Mesenchymal stem cell (in vitro differentiated cells and primary cell): ENCODE results near the gene PTPRG.

Experiments
- DNase-seq: peaks from one replicate; pipeline ENCODE4 v3.0.0-alpha.2; 2013
- H2AFZ ChIP-seq: one replicate; pipeline ENCODE4 v1.6.1; 2013; ENCODE audit warnings: low read depth, mild to moderate bottlenecking, control low read depth, inconsistent platforms, low read length, moderate library complexity
- H2AK5ac ChIP-seq: 2 replicates; pipeline ENCODE4 v1.6.1; 2013; ENCODE audit warnings: low read length, moderate library complexity, mild to moderate bottlenecking, inconsistent platforms; ENCODE audit not compliant: severe bottlenecking
- H2BK120ac ChIP-seq: one replicate; pipeline ENCODE4 v1.6.1; 2013; ENCODE audit warnings: low read depth, mild to moderate bottlenecking, inconsistent platforms, low read length, moderate library complexity
- H2BK12ac ChIP-seq, 2 experiments: one replicate each; pipeline ENCODE4 v1.6.1; 2013; ENCODE audit warnings: inconsistent platforms in 2 of 2, low read length in 2 of 2, mild to moderate bottlenecking in 2 of 2, moderate library complexity in 2 of 2, control low read depth in 1 of 2
- H2BK15ac ChIP-seq: one replicate; pipeline ENCODE4 v1.6.1; 2013; ENCODE audit warnings: mild to moderate bottlenecking, low read depth, inconsistent platforms; ENCODE audit not compliant: poor library complexity, severe bottlenecking
- H2BK5ac ChIP-seq: 2 replicates; pipeline ENCODE4 v1.6.1; 2013; ENCODE audit warnings: low read depth, mild to moderate bottlenecking, low read length, control low read depth, inconsistent platforms; ENCODE audit not compliant: poor library complexity, severe bottlenecking
- H3K14ac ChIP-seq, 2 experiments: one replicate each; pipeline ENCODE4 v1.6.1; 2013; ENCODE audit warnings: inconsistent platforms in 2 of 2, low read length in 2 of 2, control low read depth in 1 of 2, mild to moderate bottlenecking in 1 of 2, moderate library complexity in 1 of 2
- H3K18ac ChIP-seq, 2 experiments: one replicate each; pipeline ENCODE4 v1.6.1; 2013; ENCODE audit warnings: inconsistent platforms in 2 of 2, low read length in 2 of 2, control low read depth in 1 of 2, low read depth in 1 of 2, mild to moderate bottlenecking in 1 of 2
- H3K23ac ChIP-seq, 2 experiments: one replicate each; pipeline ENCODE4 v1.6.1; 2013; ENCODE audit warnings: inconsistent platforms in 2 of 2, low read length in 2 of 2, mild to moderate bottlenecking in 2 of 2, moderate library complexity in 2 of 2, control low read depth in 1 of 2
- H3K27ac ChIP-seq: 2 replicates; pipeline ENCODE4 v1.5.1; 2013; ENCODE audit warnings: mild to moderate bottlenecking, moderate library complexity, low read length, control low read depth, inconsistent platforms; ENCODE audit not compliant: poor library complexity, severe bottlenecking
- H3K27me3 ChIP-seq, 2 experiments: 2 replicates each; pipeline versions ENCODE4 v1.6.1 to v1.7.0; 2013; ENCODE audit warnings: low read length in 2 of 2, mild to moderate bottlenecking in 2 of 2, moderate library complexity in 2 of 2, control low read depth in 1 of 2, inconsistent platforms in 1 of 2; ENCODE audit not compliant: control insufficient read depth in 1 of 2, insufficient read depth in 1 of 2
- H3K36me3 ChIP-seq, 2 experiments: 2 replicates each; pipeline versions ENCODE4 v1.6.1 to v1.7.0; 2013; ENCODE audit warnings: low read length in 2 of 2, control low read depth in 1 of 2, inconsistent platforms in 1 of 2, low read depth in 1 of 2, mild to moderate bottlenecking in 1 of 2; ENCODE audit not compliant: insufficient read depth in 2 of 2, control insufficient read depth in 1 of 2
- H3K4ac ChIP-seq, 2 experiments: one replicate each; pipeline ENCODE4 v1.6.1; 2013; ENCODE audit warnings: inconsistent platforms in 2 of 2, low read length in 2 of 2, mild to moderate bottlenecking in 2 of 2, moderate library complexity in 2 of 2, control low read depth in 1 of 2, low read depth in 1 of 2
- H3K4me1 ChIP-seq: 2 replicates; pipeline ENCODE4 v1.6.1; 2013; ENCODE audit warnings: low read depth, low read length, control low read depth; ENCODE audit not compliant: control insufficient read depth, insufficient read depth
- H3K4me2 ChIP-seq: 2 replicates; pipeline ENCODE4 v1.6.1; 2013; ENCODE audit warnings: low read length, mild to moderate bottlenecking, inconsistent platforms; ENCODE audit not compliant: poor library complexity, severe bottlenecking
- H3K4me3 ChIP-seq, 2 experiments: 2 replicates each; pipeline versions ENCODE4 v1.5.1 to v1.7.0; 2013; ENCODE audit warnings: low read length in 2 of 2, mild to moderate bottlenecking in 2 of 2, control low read depth in 1 of 2, low read depth in 1 of 2; ENCODE audit not compliant: insufficient read depth in 1 of 2
- H3K79me1 ChIP-seq: replicated peaks from 2 replicates; pipeline ENCODE4 v1.6.1; 2013; ENCODE audit warnings: mild to moderate bottlenecking, control low read depth, low read length, inconsistent platforms; ENCODE audit not compliant: poor library complexity, severe bottlenecking
- H3K9ac ChIP-seq: 2 replicates; pipeline ENCODE4 v1.7.0; 2013; ENCODE audit warnings: mild to moderate bottlenecking, low read length, moderate library complexity
- H3K9me3 ChIP-seq: 2 replicates; pipeline ENCODE4 v1.7.0; 2013; ENCODE audit warnings: mild to moderate bottlenecking, low read length; ENCODE audit not compliant: control insufficient read depth
- H4K8ac ChIP-seq: one replicate; pipeline ENCODE4 v1.6.1; 2013; ENCODE audit warnings: inconsistent platforms, mild to moderate bottlenecking, low read length, moderate library complexity
- H4K91ac ChIP-seq: one replicate; pipeline ENCODE4 v1.6.1; 2013; ENCODE audit warnings: mild to moderate bottlenecking, low read length, inconsistent platforms
- WGBS: methylation state at CpG from one replicate; pipeline ENCODE4 v1.1.7; 2013; ENCODE audit warnings: mixed read lengths; 5-methylcytosine and 5-hydroxymethylcytosine counted together

Gene PTPRG

DNA sequence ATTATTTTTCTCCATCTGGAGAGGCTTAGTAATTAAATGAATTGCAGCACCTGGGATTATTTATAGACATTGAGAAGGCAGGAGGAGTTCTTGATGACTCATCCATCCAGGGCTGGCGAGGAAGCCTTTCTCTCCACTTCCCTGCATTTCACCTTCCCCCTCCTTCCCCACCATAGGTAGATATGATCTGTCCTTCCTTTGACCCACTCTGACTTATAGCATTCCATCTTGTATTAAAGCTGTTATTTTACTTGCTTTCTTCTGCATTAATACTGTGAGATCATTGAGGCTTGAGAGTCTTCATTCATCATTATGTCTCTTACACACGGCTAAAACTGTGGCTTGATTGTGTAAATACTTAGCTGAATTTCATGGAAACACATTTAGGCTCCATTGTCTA, 523.2 kb downstream of the PTPRG start:
- no peak overlapping the region for H2AK5ac ChIP-seq
- H4K8ac ChIP-seq: no peak overlapping the region
- H3K4me2 ChIP-seq: no peak overlapping the region
- no peak for DNase-seq
- H3K14ac ChIP-seq: no peak overlapping the region
- H2BK12ac ChIP-seq: no peak overlapping the region
- H3K9ac ChIP-seq: no peak overlapping the region
- no peak overlapping the region for H2BK5ac ChIP-seq
- H3K18ac ChIP-seq: no peak overlapping the region
- H3K27ac ChIP-seq: no peak overlapping the region
- no peak overlapping the region for H4K91ac ChIP-seq
- H3K4me3 ChIP-seq: no peak overlapping the region
- 67% methylated on average over 1 of the region's 2 CpGs for WGBS
- no peak overlapping the region for H2BK120ac ChIP-seq
- peaks cover 4% of the 10 kb centered on the region for H3K79me1 ChIP-seq
- H3K27me3 ChIP-seq: no peaks in the 10 kb centered on the region
- H3K4me1 ChIP-seq: no peaks in the 10 kb centered on the region
- no peak overlapping the region for H3K23ac ChIP-seq
- peaks cover 0 to 2% of the 10 kb centered on the region in 2 experiments for H3K36me3 ChIP-seq
- no peak overlapping the region for H3K4ac ChIP-seq
- H3K9me3 ChIP-seq: no peaks in the 10 kb centered on the region
- no peak overlapping the region for H2BK15ac ChIP-seq
- no peak overlapping the region for H2AFZ ChIP-seq

DNA sequence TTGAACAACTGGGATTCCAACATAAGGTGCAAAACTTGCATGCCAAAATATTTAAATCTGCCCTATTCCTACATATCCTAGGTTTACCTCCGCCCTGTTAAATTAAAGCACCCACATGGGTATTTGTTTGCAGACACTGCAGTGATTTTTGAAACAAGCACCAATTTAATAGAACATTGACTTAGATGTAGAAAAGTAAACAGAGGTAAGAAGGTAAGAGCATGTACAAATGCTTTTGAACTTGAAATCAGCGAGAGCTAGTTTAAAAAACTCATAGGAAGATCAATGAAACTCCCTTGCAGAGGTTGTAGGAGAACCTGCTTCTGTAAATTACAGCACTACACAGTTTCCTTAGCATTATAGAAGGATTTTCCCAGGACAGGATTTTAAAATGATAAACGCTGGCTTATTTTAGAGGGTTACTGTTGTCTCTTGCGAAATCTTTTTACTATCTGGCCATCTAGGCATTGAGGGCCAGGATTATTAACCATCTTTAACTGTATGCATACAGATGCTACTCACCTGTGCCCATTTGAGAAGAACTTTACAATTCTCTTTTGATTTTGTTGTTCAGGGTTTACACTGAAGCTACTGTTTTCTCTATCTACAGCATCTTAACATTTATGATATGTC, 527.2 kb downstream of the PTPRG start:
- H2BK15ac ChIP-seq: no peak overlapping the region
- no peak overlapping the region for H3K23ac ChIP-seq
- no peaks in the 10 kb centered on the region for H3K27me3 ChIP-seq
- no peaks in the 10 kb centered on the region for H3K9me3 ChIP-seq
- H3K4ac ChIP-seq: no peak overlapping the region
- peaks cover 2% of the 10 kb centered on the region for H3K79me1 ChIP-seq
- no peaks in the 10 kb centered on the region for H3K36me3 ChIP-seq
- no peak overlapping the region for H3K4me2 ChIP-seq
- H3K4me1 ChIP-seq: no peaks in the 10 kb centered on the region
- H3K27ac ChIP-seq: no peak overlapping the region
- no peak overlapping the region for H4K91ac ChIP-seq
- no peak overlapping the region for H2AK5ac ChIP-seq
- no peak overlapping the region for H3K4me3 ChIP-seq
- H3K18ac ChIP-seq: no peak overlapping the region
- H2BK12ac ChIP-seq: no peak overlapping the region
- H3K9ac ChIP-seq: no peak overlapping the region
- 100% methylated on average over 3 of the region's 4 CpGs for WGBS
- no peak overlapping the region for H4K8ac ChIP-seq
- DNase-seq: no peak
- no peak overlapping the region for H2AFZ ChIP-seq
- no peak overlapping the region for H2BK120ac ChIP-seq
- H3K14ac ChIP-seq: no peak overlapping the region
- H2BK5ac ChIP-seq: no peak overlapping the region

DNA sequence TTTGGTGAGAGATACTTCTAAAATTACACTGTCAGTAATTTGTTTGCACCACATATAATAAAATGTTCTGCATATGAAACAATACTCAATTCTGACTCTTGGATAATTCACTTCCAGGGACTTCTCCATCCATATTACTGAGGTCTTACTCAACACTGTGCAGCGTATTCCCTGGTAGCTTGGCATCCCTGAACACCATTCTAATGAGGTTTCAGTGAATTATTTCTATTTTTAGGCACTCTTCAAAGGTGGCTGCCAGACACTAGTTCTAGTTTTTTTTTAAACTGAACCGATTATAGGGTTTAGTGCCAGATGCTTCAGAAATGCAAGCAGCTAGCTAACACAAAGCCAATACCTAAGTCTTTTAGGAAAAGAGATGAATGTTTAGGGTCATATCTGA, 528.7 kb downstream of the PTPRG start:
- no peak overlapping the region for H3K18ac ChIP-seq
- 100% methylated on average over 2 of the region's 2 CpGs for WGBS
- no peak overlapping the region for H2BK15ac ChIP-seq
- peaks cover 4% of the 10 kb centered on the region for H3K79me1 ChIP-seq
- no peak overlapping the region for H3K27ac ChIP-seq
- no peak overlapping the region for H3K4me3 ChIP-seq
- no peak overlapping the region for H2BK5ac ChIP-seq
- DNase-seq: no peak
- H2BK120ac ChIP-seq: no peak overlapping the region
- no peaks in the 10 kb centered on the region for H3K27me3 ChIP-seq
- no peak overlapping the region for H4K91ac ChIP-seq
- H2AFZ ChIP-seq: no peak overlapping the region
- no peak overlapping the region for H2AK5ac ChIP-seq
- H3K4ac ChIP-seq: no peak overlapping the region
- no peak overlapping the region for H3K14ac ChIP-seq
- no peak overlapping the region for H3K9ac ChIP-seq
- H3K9me3 ChIP-seq: no peaks in the 10 kb centered on the region
- no peak overlapping the region for H3K23ac ChIP-seq
- no peak overlapping the region for H4K8ac ChIP-seq
- no peaks in the 10 kb centered on the region for H3K36me3 ChIP-seq
- H2BK12ac ChIP-seq: no peak overlapping the region
- no peak overlapping the region for H3K4me2 ChIP-seq
- H3K4me1 ChIP-seq: no peaks in the 10 kb centered on the region

DNA sequence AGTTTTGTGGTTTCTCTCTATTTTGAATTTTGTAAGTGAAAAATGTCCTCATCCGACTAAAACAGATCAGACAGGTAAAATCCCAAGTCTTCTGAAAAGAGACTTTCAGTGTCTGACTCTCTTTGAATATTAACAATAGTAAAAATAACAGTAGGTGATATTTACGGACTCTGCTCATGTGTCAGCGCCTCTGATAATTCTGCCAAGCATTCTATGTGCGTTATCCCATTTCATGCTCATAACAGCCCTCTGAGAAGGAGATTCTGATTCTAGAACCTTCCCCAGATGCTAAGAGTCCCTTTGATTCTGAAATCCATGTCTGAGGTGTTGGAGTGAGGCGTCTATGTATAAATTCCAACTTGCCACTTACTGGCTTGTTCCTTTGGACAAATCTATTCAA, 529.1 kb downstream of the PTPRG start:
- Histone ChIP-seq H3K27ac (no peak overlapping the region), H3K4me1 (no peaks in the 10 kb centered on the region), H3K36me3 (no peaks in the 10 kb centered on the region), H2BK12ac (no peak overlapping the region), H2BK120ac (no peak overlapping the region), H4K8ac (no peak overlapping the region), H3K23ac (no peak overlapping the region), H4K91ac (no peak overlapping the region), H3K4me3 (no peak overlapping the region), H2AK5ac (no peak overlapping the region), H2BK15ac (no peak overlapping the region), H3K9ac (no peak overlapping the region), H3K4ac (no peak overlapping the region), H3K9me3 (no peaks in the 10 kb centered on the region), H3K18ac (no peak overlapping the region), H3K79me1 (peaks cover 5% of the 10 kb centered on the region), H3K4me2 (no peak overlapping the region), H2BK5ac (no peak overlapping the region), H3K14ac (no peak overlapping the region), H2AFZ (no peak overlapping the region), H3K27me3 (no peaks in the 10 kb centered on the region)
- 89% methylated on average over 4 of the region's 5 CpGs for WGBS
- no peak for DNase-seq
